Neural progenitor cell (in vitro differentiated cells): Measurements from ENCODE around the gene DHDH.

Experiments
- EZH2phosphoT487 ChIP-seq: fragments of 200-600 bp; sonication (generic); IDR thresholded peaks from 2 replicates; pipeline ENCODE4 v1.6.1; 2017; ENCODE audit warnings: antibody characterized with exemption
- TF ChIP-seq, protein P1 (sequence below): fragments of 200-600 bp; sonication (generic); IDR thresholded peaks from 2 replicates; pipeline ENCODE4 v1.5.1; 2017; ENCODE audit warnings: antibody characterized with exemption, mild to moderate bottlenecking

DNA sequence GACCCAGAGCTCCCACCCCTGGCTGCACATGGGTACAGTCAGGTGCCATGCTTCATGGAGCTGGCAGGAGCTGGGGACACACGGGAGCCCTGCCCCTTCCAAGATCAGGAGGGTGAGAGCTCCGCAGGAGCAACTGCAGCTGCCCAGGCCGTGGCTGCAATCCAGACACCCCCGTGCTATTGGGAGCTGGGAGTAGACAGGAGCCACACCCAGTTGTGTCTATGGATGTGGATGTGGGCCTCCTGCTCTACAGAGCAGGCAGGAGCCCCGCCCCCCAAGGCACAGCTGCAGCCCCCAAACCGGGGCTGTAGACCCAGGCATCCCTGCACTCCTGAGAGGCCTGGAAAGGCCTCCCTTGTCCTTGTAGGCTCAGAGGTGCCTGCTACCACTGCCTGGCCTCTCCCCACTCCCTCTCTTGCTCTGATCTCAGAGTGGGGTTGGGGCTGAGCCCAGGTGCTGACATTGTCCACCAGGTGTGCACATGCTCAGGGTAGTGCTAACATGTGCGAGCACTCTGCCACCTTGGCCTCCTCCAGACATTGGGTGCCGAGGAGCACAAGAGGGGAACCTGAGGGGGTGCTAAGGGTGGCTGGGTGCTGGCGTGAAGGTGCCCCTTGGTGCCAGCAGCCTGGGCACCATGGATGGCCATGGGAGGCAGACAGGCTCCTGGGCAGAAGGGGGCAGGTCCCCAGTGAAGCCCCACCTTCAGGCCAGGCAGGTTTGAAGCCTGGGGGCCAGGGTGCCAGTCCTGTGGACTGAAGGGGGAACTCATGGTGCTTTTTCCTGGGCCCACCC lies 13.2 kb downstream of the DHDH start:
- TF ChIP-seq, protein P1, sequence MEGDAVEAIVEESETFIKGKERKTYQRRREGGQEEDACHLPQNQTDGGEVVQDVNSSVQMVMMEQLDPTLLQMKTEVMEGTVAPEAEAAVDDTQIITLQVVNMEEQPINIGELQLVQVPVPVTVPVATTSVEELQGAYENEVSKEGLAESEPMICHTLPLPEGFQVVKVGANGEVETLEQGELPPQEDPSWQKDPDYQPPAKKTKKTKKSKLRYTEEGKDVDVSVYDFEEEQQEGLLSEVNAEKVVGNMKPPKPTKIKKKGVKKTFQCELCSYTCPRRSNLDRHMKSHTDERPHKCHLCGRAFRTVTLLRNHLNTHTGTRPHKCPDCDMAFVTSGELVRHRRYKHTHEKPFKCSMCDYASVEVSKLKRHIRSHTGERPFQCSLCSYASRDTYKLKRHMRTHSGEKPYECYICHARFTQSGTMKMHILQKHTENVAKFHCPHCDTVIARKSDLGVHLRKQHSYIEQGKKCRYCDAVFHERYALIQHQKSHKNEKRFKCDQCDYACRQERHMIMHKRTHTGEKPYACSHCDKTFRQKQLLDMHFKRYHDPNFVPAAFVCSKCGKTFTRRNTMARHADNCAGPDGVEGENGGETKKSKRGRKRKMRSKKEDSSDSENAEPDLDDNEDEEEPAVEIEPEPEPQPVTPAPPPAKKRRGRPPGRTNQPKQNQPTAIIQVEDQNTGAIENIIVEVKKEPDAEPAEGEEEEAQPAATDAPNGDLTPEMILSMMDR: no peak
- no peak for TF ChIP-seq EZH2phosphoT487
